ENCODE data around the gene LIN52.

The LIN52 gene

GRCh38 chr14:74195623-74196022 is 110.9 kb downstream of the LIN52 start:
- DNase-seq, result no peak

- no peak for DNase-seq
These were observed 113.9 kb downstream of the LIN52 start for GRCh38 chr14:74198441-74199234.

DNA sequence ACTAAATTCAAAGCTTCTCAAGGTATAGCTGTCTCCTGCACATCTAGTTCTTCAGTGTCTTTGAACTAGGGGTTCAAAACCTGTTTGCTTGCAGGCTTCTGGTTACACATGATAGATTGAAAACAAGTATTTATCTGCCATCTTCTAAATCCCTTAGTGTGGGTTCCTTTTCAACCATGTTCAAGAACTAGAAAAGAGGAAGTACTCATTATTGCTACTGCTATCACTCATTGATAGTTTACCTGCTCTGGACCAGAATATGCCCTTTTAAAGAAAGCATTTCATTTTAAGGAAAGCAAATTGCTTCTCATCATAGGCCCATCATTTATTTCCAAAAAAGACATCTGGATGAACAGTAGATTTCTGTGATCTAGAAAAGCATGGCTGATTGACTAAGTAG is 117.4 kb downstream of the LIN52 start:
- DNase-seq, result no peak

GRCh38 chr14:74203639-74204038 is 118.9 kb downstream of the LIN52 start:
- DNase-seq, result no peak

GRCh38 chr14:74204491-74204890 is 119.7 kb downstream of the LIN52 start:
- no peak for DNase-seq

GRCh38 chr14:74205882-74206281 is 121.1 kb downstream of the LIN52 start:
- no peak for DNase-seq

DNA sequence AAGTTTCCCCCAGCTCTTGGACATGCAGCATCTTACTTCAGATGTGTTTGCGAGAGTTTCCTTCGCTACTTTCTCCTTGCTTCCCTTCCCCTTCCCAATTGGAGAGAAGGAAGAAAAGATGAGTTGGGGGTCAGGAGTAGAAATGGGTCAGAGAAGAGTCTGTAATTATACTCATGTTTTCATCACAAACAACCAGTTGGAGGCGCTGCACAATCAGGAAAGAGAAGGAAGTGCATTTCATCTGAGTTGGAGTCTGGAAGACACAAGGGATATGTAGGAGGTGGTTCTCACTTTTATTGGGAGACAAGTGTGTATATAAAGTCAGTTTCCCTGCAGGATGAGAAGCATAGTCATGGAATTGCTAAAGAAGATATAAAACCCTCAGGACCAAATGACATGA is 123.2 kb downstream of the LIN52 start:
- no peak for DNase-seq

- DNase-seq, result no peak
These were observed 123.9 kb downstream of the LIN52 start for GRCh38 chr14:74208642-74209041.

- no peak for DNase-seq
These were observed 127.3 kb downstream of the LIN52 start for GRCh38 chr14:74211945-74212580.

DNA sequence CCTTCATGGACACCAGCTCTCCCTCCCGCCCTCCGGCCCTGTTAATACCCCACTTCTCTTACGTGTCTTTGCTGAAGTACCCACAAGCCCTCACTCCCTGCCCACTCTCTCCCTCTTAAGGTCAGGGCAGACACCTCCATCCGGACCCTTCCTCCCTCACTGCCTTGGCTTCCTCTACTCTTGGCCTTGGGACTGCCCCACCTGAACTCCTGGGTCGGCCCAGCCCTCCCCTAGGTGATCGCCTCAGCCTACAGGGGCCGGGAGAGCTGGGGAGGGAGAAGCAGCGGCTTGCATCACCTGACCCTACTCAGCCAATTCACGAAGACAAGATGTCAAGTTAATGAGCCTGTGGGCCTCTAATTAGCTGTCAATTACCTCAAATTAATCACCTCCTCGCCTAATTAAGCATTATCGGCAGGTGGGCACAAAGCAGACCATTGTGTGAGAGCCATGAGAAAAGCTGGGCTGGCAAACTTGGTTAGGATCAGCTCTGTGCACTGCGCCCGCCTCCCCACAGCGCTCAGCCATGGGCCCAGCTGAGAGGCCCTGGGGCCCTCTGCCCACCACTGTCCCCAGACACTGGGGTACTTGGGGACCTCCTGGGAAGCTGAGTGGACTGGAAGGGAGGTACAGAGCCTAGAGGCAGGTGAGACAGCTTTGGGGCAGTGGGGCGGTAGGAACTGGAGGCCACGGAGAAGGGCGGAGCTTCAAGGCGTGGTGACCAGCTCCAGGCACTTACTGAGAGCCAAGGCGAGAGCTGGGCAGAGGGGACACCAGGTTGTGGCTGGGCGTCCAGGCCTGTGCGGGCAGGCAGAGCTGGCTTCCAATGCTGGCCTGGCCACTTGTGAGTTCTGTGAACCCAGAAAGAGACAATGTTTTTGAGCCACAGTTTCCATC is 129.4 kb downstream of the LIN52 start:
- no peak for DNase-seq

DNA sequence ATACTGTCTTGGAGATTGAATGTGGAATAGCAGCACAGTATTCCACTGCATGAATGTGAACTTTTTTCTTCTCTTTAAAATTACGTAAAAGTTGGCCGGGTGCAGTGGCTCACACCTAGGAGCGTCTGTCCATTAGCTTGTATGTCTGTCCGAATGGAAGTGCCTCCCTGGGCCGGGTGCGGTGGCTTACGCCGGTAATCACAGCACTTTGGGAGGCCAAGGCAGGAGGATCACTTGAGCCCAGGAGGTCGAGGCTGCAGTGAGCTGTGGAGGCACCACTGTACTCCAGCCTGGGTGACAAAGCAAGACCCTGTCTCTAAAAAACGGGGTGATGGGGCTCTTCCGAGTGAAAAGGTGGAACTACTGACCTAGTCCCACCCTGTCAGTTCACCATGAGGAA is 131.9 kb downstream of the LIN52 start:
- no peak for DNase-seq

- DNase-seq, result peak; percentile 75
These were observed 133.1 kb downstream of the LIN52 start for GRCh38 chr14:74217672-74218448.

DNA sequence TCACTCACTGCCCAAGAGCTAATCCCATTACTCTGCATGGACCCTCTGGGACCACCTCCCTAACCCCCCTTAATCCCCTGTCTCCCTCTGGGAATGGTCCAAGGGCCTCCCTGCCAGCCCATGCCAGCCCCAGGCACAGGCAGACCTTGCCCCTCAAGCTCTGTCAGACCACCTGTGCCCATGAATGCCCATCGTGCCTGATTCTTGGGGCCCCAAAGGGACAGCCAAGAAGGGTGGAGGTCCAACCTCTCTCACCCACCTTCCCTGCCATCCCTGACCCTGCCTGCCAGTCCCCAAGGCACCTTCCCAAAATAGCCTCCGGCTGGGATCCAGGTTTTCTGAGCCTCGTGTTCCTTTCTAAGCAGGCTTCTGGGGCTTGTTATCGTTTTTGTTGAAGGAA is 133.7 kb downstream of the LIN52 start:
- no peak for DNase-seq

- no peak for DNase-seq
These were observed 134.8 kb downstream of the LIN52 start for GRCh38 chr14:74219277-74220205.

DNA sequence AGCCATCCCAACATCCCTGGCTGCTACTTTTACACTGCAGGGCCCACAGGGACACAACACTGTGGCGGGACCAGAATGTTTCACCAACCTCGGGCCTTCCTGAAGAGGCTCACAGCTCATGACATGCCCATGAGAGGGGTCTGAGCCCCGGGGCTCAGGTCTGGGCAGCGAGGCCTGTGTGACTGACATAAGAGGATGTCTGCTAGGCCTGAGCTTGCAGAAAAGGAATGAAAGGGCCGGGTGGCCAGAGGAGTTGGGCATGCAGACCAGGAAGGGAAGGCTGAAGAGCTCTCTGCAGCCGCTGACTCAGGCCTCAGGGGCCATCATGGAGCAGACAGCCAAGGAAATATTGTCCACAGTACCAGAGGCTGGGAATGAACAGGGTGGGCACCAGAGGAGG is 136.2 kb downstream of the LIN52 start:
- no peak for DNase-seq

DNA sequence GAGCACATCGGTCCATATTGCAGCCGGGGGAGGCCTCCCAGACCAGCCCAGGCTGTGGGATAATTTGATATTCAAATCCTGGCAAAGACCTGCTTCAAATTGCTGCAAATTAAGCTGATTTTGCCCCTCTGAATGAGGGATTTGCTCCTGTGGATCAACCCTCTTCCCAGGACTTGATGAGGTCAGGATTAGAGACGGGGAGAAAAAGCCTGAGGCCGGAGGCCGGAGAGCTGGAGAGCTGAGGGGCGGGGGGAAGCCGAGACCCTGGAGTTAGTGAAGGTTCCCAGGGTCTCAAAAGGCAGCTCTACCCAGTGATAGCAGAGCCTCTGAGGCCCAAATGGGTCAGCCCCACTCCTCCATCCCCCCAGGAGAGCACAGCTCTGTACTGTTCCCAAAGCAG is 137.0 kb downstream of the LIN52 start:
- DNase-seq, result no peak

DNA sequence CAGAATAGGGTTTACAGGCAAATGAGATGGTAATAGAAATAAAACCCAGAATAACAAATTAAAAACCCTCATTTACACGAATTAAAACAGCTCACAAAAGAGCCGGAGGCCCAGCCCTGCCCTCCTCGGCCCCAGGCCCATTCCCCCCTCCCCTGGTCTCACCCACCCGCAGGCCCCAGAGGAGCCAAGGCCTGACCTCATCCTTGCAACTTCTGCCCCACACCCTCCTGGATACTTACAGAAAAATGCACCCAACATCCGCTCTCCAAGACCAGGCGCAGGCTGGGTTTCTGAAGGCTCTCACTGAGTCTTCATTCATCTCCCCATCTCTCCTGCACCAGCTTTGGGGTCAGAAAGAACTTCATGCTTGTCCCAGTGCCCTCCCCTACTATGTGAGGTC is 138.3 kb downstream of the LIN52 start:
- DNase-seq, result no peak

DNA sequence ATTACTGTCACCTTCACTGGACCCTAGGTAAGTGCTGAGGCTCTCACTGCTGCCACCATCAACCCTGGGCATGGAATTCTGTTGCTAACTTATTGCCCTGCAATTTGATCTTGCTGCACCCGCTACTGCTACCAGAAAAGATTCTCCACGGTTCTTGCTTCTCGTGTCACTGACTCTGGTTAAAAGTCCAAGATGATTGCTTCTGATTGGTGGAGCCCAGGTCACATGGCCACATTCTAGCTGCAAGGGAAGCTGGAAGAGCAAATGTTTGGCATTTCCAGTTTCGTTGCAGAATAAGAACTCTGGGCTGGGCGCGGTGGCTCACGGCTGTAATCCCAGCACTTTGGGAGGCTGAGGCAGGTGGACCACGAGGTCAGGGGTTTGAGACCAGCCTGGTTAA is 147.0 kb downstream of the LIN52 start:
- DNase-seq, result no peak

GRCh38 chr14:74235017-74235416 is 150.3 kb downstream of the LIN52 start:
- DNase-seq, result no peak

DNA sequence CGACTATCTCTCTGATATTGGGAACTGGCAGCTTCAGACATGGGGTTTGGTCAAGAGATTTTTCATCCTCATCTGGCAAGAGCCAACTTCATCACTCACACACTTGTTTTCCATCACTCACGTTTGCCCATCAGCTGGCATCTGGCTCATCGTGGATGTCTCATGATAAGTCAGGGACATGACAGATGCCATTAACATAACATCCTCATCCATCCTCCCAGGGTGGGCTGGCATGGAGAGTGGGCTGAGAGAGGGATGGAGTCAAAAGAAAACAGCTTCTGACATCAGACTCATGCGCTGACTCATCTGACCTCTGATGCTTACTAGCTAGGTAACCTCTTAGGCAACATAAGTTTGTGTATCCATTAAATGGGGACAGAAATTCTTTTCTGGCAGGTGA is 152.7 kb downstream of the LIN52 start:
- no peak for DNase-seq

- no peak for DNase-seq
These were observed 154.5 kb downstream of the LIN52 start, which contains the start of gene VSX2 for GRCh38 chr14:74238974-74239847. TSS of gene VSX2 (plus strand) at chr14:74239449. CDS start at chr14:74239562, 113 bp downstream.
